NT2/D1 (cell line): ENCODE measurements around the gene TNFRSF13B.

ENCODE experiments used
- SUZ12 ChIP-seq: IDR thresholded peaks from 2 replicates; pipeline ENCODE4 v1.6.1; 2011; ENCODE audit not compliant: insufficient read length, insufficient read depth; ENCODE audit errors: extremely low read depth
- YY1 ChIP-seq: IDR thresholded peaks from 2 replicates; pipeline ENCODE4 v1.6.1; 2011; ENCODE audit not compliant: insufficient read length, insufficient read depth

GRCh38 chr17:16916557-16916920, 55.4 kb downstream of the TNFRSF13B start:
- TF ChIP-seq SUZ12 (no peak), YY1 (no peak)
